ENCODE results near the gene CBX6.
"Not testable (repeated sequence)": the region's sequence is repeated elsewhere in the genome, so short reads cannot be mapped to it uniquely, and the experiment has no call there.

The CBX6 gene

DNA sequence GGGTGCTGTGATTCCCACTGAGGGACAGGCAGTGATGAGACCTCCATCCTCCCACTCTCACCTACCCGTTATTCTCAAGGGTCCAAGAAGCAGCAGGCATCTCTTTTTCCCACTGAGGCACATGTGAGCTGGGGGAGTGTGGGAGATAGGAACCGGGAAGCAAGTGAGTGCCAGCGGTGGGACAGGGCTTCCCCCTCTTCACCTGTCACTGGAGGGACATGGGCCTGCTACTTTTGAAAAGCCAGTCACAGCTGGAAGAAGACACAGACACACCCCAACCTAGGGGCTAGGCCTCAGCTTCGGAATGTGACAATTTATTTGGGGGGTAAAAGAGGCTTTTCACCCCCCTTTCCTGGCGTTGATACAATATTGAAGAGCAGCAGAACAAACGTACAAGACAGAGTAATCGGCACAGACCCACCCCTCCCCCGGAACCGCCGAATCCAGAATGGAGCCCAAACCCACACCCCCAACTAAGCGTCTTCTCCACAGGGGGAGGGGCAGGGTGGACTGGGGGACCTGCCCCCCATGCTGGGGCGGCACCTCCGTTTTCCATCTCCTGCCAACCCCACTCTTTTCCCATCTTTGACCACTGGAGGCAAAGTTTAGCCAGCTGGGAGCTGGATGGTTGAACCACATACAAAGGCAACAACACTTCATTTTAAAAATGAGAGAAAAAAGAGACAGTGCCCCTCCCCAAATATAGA, 10.7 kb downstream of the CBX6 start:
- no peak overlapping the region for H3K4me3 ChIP-seq (replicated peaks; ENCODE audit: low read depth, low read length)
- no peak for DNase-seq (ENCODE audit: extremely low read depth, low read depth)
- TF ChIP-seq, protein P1, sequence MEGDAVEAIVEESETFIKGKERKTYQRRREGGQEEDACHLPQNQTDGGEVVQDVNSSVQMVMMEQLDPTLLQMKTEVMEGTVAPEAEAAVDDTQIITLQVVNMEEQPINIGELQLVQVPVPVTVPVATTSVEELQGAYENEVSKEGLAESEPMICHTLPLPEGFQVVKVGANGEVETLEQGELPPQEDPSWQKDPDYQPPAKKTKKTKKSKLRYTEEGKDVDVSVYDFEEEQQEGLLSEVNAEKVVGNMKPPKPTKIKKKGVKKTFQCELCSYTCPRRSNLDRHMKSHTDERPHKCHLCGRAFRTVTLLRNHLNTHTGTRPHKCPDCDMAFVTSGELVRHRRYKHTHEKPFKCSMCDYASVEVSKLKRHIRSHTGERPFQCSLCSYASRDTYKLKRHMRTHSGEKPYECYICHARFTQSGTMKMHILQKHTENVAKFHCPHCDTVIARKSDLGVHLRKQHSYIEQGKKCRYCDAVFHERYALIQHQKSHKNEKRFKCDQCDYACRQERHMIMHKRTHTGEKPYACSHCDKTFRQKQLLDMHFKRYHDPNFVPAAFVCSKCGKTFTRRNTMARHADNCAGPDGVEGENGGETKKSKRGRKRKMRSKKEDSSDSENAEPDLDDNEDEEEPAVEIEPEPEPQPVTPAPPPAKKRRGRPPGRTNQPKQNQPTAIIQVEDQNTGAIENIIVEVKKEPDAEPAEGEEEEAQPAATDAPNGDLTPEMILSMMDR (IDR thresholded peaks at IDR 0.05; ENCODE audit: low read depth, low read length, missing control alignments) = no peak

DNA sequence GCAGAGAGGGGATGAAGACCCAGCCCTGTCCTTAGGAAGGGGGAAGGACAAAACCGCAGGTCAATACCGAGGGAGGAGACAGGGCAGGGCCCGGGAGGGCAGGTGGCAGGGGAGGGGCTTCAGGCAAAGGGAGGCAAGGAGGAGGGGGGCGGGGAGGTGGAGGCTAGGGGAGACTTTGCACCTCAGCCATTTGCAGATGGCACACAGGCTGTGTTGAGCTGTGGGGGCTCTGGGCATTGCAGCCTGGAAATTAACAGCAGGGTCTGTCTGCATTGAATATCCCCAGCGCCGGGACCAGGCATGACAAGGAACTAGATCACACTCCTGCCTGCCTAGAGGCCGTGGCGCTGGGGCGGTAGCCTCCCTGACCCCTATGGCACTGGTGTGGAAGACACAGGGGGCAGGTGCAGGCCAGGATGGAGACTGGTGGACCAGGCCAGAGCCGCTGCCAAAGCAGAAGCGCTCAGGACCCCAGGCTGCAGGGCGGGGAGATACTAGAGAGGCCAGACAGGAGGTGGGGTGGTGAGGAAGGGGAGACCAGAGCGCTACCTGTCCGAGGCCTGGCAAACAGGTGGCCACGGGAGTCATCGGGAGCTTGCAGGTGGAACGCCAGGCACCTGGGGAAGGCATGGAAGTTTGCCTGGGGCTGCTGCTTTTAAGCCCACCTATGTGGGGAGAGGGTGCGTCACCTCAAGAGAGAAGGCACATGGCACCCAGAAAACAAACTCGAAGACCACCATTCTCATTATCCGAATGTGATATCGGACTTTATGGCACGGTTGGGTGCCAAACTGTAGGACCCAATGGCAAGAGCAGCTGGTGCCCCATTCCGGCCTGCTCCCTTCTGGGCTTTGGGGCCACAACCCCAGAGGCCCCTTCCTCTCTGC, 11.5 kb downstream of the CBX6 start:
- TF ChIP-seq, protein P1 (IDR thresholded peaks at IDR 0.05; ENCODE audit: low read depth, low read length, missing control alignments) = no peak
- no peak overlapping the region for H3K4me3 ChIP-seq (replicated peaks; ENCODE audit: low read depth, low read length)
- DNase-seq (ENCODE audit: extremely low read depth, low read depth) = no peak

DNA sequence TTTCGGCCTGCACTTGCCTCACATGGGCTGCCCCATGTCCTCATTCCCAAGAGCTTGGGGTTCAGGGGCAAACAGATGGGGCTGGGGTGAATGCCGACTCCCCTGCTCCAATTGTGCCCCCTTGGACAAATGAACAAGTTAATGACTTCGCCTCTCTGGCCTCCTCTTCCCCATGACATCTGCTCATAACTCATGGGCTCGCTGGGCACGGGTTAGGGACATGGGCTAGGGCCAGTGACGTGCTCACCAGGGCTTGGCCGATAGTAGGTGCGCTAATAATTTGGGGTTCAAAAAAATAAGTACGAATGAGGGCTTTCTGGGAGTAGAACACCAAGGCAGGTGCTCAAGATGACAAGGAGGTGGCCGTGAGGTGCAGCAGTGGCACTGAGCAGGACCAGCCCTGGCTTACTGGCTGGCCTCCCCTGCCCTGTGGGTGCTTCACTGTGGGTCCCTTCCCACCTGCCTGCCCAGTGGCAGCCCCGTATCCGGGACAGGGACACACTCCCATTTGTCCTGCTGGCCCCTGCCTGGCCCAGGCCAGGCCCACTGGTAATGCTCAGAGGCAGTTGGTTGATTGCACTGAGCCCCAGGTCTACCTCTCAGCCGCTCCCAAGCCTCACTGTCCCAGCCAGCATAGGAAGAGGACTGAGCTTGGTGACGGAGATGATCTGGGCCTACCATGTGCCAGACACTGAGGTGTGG, 12.3 kb downstream of the CBX6 start:
- no peak overlapping the region for H3K4me3 ChIP-seq (replicated peaks; ENCODE audit: low read depth, low read length)
- TF ChIP-seq, protein P1 (IDR thresholded peaks at IDR 0.05; ENCODE audit: low read depth, low read length, missing control alignments) = no peak
- DNase-seq (ENCODE audit: extremely low read depth, low read depth) = no peak

DNA sequence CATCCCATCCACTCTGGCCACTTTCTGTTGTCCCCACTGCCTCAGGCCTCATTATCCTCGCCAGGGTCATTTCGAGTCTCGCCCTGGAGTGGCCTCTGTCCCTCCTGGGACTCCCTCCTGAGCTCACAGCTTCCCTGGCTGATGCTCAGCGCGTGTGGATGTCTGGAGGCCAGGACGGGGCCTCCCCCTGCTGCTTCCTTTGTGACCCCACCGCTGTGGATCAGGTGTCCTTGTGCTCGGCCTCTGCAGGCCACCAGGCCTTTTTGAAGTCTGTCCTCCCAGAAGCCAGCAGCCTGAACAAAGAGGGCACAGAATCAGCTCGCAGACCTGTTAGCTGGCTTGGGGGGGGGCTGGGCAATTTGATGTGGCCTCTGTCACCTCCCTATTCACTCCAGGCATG, 13.5 kb downstream of the CBX6 start:
- TF ChIP-seq, protein P1 (IDR thresholded peaks at IDR 0.05; ENCODE audit: low read depth, low read length, missing control alignments) = no peak
- DNase-seq (ENCODE audit: extremely low read depth, low read depth) = no peak
- H3K4me3 ChIP-seq (replicated peaks; ENCODE audit: low read depth, low read length) = no peak overlapping the region

DNA sequence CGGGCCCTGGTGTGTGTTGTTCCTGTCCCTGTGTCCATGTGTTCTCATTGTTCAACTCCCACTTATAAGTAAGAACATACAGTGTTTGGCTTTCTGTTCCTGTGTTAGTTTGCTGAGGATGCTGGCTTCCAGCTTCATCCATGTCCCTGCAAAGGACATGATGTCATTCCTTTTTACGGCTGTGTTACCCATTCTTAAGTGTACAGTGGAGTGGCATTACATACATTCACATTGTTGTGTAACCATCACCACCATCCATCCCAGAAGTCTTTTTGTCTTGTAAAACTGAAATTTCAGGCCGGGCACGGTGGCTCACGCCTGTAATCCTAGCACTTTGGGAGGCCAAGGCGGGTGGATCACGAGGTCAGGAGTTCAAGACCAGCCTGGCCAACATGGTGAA, 17.5 kb downstream of the CBX6 start:
- not testable (repeated sequence) for DNase-seq (ENCODE audit: extremely low read depth, low read depth); H3K4me3 ChIP-seq (replicated peaks; ENCODE audit: low read depth, low read length)

DNA sequence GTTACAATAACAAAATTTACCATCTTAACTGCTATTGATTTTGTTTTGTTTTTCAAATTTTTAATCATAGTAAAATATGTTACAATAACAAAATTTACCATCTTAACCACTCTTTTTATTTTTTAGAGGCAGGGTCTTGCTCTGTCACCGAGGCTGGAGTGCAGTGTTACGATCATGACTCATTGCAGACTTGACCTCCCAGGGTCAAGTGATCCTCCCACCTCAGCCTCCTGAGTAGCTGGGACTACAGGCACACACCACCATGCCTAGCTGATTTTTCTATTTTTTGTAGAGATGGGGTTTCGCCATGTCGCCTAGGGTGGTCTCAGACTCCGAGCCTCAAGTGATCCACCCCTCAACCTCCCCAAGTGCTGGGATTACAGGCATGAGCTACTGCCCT, 18.1 kb downstream of the CBX6 start:
- DNase-seq (ENCODE audit: extremely low read depth, low read depth); H3K4me3 ChIP-seq (replicated peaks; ENCODE audit: low read depth, low read length): not testable (repeated sequence)

DNA sequence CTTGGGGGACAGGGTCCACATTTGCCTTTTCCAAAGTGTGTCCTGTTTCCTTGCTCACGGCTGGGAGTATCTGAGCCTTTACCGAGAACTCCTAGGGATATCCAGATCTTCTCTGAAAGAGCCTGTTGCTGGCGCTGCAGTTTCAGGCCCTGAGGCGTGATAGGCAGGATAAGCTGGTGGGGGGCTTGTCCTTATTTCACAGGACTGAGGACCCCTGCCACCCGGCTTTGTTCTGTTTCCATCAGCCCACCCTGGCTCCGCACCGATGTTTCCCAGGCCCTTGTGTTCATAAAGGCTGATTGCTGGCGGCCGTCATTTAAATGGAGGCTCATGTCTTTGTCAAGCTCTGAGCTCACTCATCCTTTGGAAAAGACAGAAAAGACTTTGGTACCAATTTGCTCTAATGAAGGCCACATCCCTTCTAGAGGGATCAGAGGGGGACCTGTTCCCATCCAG, 18.8 kb downstream of the CBX6 start:
- no peak overlapping the region for H3K4me3 ChIP-seq (replicated peaks; ENCODE audit: low read depth, low read length)
- no peak for DNase-seq (ENCODE audit: extremely low read depth, low read depth)

More for the DNA sequence above, 18.8 kb downstream of the CBX6 start:
- TF ChIP-seq, protein P1 (IDR thresholded peaks at IDR 0.05; ENCODE audit: low read depth, low read length, missing control alignments) = no peak

All from HFF-Myc (cell line).